Measurements from ENCODE around the gene SPOCK2.

SPOCK2 gene

GRCh38 chr10:72073708-72074573 lies 14.4 kb downstream of the SPOCK2 start:
- DNase-seq (ENCODE audit: low read depth in 1 of 2, low spot score in 1 of 2) = no peak

GRCh38 chr10:72072639-72073038 lies 15.7 kb downstream of the SPOCK2 start:
- no peak for DNase-seq (ENCODE audit: low read depth in 1 of 2, low spot score in 1 of 2)

- DNase-seq (ENCODE audit: low read depth in 1 of 2, low spot score in 1 of 2) = no peak
Measured at GRCh38 chr10:72072046-72072445, 16.3 kb downstream of the SPOCK2 start.

- DNase-seq (ENCODE audit: low read depth in 1 of 2, low spot score in 1 of 2) = no peak
Measured at GRCh38 chr10:72069751-72070526, 18.4 kb downstream of the SPOCK2 start.

GRCh38 chr10:72068901-72069446 lies 19.4 kb downstream of the SPOCK2 start:
- DNase-seq (ENCODE audit: low read depth in 1 of 2, low spot score in 1 of 2) = no peak

- no peak for DNase-seq (ENCODE audit: low read depth in 1 of 2, low spot score in 1 of 2)
Measured at GRCh38 chr10:72068126-72068765, 20.1 kb downstream of the SPOCK2 start.

- no peak for DNase-seq (ENCODE audit: low read depth in 1 of 2, low spot score in 1 of 2)
Measured at GRCh38 chr10:72067463-72068125, 20.8 kb downstream of the SPOCK2 start.

GRCh38 chr10:72066318-72067284 lies 21.8 kb downstream of the SPOCK2 start:
- no peak for DNase-seq (ENCODE audit: low read depth in 1 of 2, low spot score in 1 of 2)

- DNase-seq (ENCODE audit: low read depth in 1 of 2, low spot score in 1 of 2) = no peak
Measured at GRCh38 chr10:72065439-72066025, 22.8 kb downstream of the SPOCK2 start.

GRCh38 chr10:72063703-72064391 lies 24.5 kb downstream of the SPOCK2 start:
- no peak for DNase-seq (ENCODE audit: low read depth in 1 of 2, low spot score in 1 of 2)

GRCh38 chr10:72062832-72063702 lies 25.3 kb downstream of the SPOCK2 start:
- no peak for DNase-seq (ENCODE audit: low read depth in 1 of 2, low spot score in 1 of 2)

- no peak for DNase-seq (ENCODE audit: low read depth in 1 of 2, low spot score in 1 of 2)
Measured at GRCh38 chr10:72062382-72062781, 26.0 kb downstream of the SPOCK2 start.

- DNase-seq (ENCODE audit: low read depth in 1 of 2, low spot score in 1 of 2) = no peak
Measured at GRCh38 chr10:72061930-72062329, 26.4 kb downstream of the SPOCK2 start.

- DNase-seq (ENCODE audit: low read depth in 1 of 2, low spot score in 1 of 2) = no peak
Measured at GRCh38 chr10:72061491-72061890, 26.9 kb downstream of the SPOCK2 start.

GRCh38 chr10:72059843-72060822 lies 28.2 kb downstream of the SPOCK2 start:
- no peak for DNase-seq (ENCODE audit: low read depth in 1 of 2, low spot score in 1 of 2)

GRCh38 chr10:72058989-72059842 lies 29.1 kb downstream of the SPOCK2 start:
- no peak for DNase-seq (ENCODE audit: low read depth in 1 of 2, low spot score in 1 of 2)

All from activated CD4-positive, alpha-beta T cell treated with anti-CD3 and anti-CD28 coated beads, Interleukin-2, amount 50 U/mL, for 24 hours (primary cell).